GM12872 (cell line): ENCODE results near the gene MED22.

Source experiments
- CTCF ChIP-seq: IDR thresholded peaks from 3 replicates; pipeline ENCODE4 v1.5.1; 2011; ENCODE audit warnings: low read depth, mild to moderate bottlenecking, low read length, moderate library complexity; ENCODE audit not compliant: insufficient read depth

Gene MED22

GRCh38 chr9:133315997-133316396, 31.9 kb downstream of the MED22 start:
- TF ChIP-seq CTCF, result no peak

- no peak for TF ChIP-seq CTCF
These were observed 38.3 kb downstream of the MED22 start for GRCh38 chr9:133309608-133310007.

GRCh38 chr9:133307301-133307700, 40.6 kb downstream of the MED22 start:
- no peak for TF ChIP-seq CTCF

DNA sequence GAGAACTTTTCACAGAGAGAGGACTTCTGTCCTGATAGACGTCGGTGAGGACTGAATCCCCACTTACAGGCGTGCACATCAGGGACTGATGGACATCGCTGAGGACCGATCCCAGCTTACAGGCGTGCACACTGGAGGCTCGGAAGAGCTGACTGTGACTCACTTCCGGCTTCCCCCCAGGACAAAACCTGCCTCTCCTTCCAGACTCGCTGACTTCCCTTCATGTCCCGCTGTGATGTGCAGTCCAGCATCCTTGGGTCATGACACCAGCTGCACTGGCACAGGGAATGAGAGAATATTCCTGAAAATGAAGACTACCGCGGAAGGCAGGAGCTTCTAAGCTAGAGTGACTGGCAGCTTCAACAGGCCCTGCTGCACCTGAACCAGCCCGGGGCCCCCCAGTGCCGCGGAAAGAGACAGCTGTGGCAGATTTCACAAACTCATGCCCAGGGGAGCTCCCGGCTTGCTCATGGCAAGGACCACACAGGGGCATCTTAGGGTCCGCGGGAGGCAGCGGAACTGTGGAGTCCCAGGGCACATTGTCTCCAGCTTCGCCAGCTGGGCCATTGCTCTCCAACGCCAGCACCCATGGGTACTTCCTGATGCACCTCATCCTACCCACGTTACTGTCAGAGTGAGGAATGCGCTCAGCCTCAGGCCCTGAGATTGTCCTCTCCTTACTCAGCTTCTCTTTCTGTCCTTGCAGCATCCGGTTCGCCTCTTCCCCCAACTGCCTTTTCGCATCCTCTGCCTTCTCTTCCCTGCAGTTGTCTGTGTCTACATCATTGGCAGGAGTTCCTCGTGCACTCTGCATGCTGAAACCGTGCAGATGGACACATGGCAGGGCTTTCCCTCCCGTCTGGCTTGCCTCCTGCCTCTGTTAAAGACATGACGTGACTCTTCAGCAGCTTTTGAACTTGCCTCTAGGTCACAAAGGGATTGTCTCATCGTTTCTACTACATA, 41.4 kb downstream of the MED22 start:
- TF ChIP-seq CTCF, result no peak

GRCh38 chr9:133305731-133306130, 42.2 kb downstream of the MED22 start:
- TF ChIP-seq CTCF, result no peak

DNA sequence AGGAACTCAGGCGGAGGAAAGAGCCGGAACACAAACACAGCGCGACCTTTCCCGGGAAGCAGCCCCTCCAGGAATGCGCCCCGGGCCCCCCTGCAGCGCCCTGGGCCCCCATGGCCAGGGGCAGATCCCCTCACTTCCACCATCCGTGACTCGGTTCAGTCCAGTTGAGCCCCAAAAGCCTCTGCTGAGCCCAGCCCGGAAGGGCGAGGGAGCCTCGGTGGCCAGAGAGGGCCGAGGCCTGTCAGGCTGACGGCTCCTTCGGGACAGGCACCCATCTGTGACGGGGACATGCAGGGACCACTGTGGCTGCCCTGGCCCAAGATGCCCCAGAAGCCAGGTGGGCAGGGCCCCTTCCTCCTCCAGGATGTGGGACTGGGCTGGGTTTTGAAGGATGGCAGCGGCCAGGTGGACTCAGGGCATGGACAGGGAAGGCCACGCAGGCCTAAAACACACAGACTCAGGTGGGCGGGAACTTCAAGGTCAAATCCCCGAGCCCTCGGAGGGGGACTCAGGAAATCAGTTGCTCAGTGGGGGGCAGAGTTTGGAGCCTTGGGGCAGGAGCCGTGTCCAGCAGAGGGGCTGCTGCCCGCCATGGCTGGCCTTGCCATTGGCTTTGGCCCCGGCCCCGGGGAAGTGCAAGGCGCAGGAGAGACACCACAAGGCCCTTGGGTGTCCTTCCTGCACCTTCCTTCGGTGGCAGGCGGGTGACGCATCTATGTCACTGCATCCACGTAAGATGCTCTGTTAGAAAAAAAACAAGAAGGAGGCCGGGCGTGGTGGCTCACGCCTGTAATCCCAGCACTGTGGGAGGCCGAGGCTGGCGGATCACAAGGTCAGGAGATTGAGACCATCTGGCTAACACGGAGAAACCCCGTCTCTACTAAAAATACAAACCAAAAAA, 43.2 kb downstream of the MED22 start:
- no peak for TF ChIP-seq CTCF

- no peak for TF ChIP-seq CTCF
These were observed 43.8 kb downstream of the MED22 start for GRCh38 chr9:133304158-133304470.
